ENCODE results near the gene SORBS1.

Gene SORBS1

DNA sequence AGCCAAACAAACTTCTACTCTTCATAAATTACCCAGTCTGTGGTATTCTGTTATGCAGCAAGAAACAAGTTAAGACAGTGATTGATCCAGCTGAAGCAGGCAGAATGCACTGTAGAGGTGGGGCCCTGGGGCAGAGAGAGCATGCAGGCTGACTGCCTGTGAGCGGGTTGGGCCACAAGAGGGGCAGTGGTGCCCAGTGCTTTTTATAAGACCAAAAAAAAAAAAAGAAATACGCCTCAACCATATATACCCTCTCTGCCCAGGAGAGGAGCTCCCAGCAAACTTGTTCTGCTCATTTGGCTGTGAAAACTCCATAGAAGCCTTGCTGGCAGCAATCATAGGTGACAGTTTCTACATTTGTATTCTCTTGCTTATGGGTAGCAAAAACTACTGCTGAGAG lies 104.7 kb downstream of the SORBS1 start:
- DNase-seq, result no peak

DNA sequence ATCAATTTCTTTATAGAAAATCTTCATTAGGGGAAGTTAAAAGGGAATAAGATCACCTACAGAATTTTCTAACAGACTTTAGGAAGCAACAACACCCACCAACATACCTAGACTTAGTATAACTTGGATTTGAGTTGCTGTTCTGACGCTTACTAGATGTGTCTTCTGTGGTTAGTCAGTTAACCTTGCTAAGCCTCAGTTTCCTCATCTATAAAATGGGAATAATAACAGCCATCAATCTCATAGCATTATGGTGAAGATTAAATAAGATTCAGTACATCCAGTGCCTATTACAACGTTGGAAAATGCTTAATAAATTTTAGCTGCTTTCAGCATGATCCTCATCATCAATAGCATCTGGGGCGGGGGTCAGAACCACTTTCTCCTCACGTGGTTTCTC lies 106.2 kb downstream of the SORBS1 start:
- DNase-seq, result no peak

DNA sequence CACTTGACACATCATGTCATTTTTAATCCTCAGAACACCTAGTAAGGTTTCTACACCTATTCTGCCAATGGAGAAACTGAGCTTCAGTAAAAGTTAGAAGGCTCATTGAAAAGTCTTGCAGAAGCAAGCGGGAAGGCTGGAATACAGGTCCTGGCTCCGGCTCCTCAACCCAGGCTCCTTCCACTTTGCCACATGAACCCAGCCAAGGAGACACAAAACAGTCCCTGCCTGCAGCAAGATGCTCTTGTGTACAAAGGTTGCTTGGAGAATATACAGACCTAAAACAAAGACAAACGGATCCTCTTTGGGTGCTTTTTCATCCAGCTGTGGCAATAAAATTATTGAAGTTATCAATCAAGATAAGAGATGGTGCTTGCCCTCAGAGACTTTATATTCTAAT lies 106.8 kb downstream of the SORBS1 start:
- no peak for DNase-seq

DNA sequence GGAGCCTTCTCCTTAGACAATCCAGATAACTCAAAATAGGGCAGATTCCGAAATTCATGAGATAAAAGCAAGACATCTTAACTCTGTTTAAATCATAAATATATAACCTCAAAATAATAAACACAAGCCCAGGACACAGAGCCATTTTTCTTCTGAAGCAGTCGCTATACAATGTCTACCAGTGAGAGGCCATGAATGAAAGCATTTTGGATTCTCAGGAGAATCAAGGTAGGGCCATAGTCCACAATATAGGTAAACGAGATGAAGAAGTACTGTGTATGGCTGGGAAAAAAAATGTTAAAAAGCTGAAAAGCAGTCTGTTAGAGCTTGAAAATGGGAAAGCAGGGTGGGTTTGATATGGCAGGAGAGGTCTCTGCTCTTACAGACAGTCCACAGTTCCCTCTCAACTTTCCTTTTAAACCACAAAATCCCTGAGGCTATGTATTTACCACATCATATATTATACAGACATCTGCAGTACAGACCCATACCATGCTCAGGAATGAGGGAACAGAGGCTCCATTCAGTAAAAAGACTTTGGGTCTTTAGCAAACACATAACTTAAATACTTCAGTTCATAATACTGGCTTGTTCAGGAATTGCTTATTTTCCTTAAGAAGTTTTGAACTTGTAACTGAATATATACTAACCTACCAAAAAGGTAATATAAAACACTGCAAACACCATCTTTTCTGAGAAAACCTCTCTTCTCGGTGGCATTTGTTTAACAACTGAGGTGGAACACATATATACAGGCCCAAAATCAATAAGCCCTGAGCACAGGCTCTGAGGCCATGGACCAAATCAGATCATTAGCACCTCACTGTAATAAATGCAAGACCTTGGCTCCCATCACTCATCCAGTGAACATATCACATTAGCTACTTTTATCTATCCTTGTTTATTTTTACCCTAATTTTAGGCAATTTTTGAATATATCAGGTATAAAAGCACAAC lies 109.3 kb downstream of the SORBS1 start:
- no peak for DNase-seq

DNA sequence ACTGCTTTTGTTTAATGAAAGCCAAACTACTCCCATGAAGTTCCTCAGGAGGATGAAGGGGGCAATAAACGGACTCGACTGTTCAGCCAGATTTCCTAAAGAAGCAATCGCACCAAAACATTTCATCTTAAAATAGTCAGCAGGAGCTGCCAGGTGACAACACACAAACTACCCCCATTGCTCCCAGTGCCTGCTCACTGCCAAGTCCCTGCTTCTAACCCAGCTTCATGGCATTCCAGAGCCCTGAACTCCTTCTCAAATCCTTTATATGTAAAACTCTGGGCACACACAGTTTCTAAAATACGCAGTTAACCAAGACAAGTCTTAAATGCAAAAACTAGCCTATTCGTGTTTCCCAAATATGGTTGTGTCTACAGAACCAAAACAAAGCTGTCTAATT lies 110.0 kb downstream of the SORBS1 start:
- DNase-seq, result no peak

DNA sequence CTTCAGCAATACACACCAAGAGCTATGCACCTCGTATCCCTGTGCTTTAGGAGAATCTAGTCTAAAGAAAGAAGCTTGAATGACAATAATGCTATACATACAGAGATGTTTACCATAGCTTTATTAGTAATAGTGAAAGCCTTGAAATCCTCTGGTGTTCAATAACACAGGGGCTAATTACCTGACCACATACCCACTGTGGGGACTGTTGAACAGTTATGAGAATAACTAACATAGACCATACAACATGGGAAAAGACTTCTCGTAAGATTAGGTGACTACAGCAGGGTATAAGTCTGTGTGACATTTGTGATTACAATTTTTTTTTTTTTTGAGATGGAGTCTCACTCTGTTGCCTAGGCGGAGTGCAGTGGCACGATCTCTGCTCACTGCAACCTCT lies 111.0 kb downstream of the SORBS1 start:
- no peak for DNase-seq

DNA sequence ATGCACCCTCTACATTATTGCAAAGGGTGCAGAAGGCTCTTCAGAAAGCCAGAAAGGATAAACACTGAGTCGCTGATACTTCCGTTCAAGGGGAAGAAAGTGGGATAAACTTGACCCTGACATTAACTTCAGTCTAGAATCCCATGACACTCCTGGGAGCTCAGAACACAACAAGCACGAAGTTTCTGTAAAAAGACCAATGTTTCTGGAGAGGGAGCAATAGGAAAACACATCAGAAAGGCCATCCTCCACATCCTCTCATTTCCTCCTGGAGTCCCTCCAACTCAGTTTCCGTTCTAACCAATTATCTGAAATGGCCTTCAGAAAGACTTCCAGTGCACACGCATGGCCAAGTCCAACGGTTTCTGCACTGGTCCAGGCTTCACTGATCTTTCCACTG lies 113.5 kb downstream of the SORBS1 start:
- no peak for DNase-seq

DNA sequence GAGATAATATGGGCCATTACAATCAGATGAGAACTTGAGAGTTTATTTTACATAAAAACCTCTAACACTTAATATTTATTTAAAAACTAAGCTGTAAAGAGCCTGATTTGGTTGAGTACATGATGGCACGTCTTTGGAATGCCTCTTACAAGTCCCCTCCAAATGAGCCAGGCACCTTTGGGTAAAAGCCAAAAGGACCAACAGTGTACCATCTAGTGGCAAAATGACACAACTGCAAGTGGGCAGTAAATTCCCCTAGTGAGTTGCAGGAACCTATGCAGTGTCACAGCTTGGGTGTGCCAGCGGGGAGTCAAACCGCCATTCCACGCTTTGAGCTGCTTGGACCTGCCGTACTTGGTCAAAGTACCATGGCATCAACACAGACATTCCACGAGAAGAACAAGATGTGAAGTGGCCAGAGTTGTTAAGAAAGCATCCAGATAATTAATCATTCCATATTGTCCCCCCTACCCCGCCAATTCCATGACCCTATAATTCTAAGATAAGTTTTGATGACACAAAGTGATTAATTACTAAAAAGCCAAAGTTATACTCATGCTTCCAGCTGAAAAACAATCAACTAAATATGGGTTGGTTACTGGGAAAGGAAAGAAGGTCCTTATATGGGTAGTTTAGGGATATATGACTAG lies 115.2 kb downstream of the SORBS1 start:
- peak; percentile 63 for DNase-seq

DNA sequence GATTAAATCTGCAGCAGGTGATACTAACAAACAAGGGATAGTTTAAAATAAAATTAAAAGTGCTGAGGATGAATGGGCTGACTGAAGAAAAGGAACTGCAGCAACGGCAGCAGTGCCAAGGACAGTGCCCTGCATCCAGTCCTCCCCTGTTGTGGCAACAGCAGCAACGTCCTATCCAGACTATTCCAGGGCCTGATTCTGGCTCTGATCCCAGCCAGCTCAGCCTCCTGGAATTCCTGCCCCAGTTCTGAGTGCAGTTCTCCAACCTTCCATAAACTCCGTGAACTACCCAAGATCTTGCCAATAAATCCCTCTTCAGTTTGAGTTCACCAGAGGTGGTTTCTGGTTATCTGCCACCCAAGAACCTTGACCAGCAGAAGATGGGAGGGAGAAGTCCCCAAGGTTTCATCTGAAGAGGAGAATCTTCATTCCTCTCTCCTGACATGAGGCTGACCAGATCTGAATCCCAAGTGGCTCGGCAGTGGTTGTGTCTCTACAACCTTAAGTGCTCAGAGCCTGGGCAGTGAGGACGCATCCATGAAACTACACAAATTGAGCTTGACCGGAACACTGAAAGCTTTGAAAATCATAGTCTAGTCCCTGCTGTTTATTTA lies 115.8 kb downstream of the SORBS1 start:
- DNase-seq, result no peak

DNA sequence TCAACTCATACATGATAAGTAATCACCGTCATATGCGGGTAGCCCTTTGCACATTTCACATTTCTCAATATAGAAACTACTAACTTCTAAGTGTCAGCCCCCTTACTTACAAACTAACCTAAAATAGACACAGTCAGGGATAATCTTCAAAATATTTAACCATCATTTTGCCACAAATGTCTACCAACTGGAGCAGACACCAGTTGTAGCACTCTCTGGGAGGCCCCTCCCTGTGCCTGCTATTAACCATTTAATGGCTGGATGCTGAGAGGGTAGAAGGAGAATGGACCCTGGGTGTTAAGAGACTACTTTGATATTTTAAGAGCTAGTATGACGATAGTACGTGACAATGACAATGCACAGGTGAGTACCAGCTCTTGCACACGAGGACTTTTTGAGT lies 116.4 kb downstream of the SORBS1 start:
- DNase-seq, result no peak

DNA sequence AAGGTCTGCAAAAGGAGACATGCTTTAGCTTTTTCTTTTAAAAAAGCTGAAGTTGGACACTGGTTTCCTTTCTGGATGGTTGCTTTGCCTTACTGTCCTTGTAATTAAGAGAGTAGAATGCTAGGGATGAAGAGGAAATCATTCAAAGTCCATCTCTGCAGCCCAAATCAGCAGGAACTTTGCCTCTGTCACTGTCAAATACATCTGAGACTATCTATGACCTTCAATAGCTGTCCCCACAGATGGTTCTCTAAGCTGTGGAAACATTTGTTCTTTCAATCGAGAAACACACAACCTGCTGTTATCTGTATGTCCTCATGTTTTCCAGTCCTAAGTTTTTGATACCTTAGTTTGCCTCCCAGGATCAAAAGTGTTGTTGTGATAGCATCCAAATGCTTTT lies 117.5 kb downstream of the SORBS1 start:
- no peak for DNase-seq

DNA sequence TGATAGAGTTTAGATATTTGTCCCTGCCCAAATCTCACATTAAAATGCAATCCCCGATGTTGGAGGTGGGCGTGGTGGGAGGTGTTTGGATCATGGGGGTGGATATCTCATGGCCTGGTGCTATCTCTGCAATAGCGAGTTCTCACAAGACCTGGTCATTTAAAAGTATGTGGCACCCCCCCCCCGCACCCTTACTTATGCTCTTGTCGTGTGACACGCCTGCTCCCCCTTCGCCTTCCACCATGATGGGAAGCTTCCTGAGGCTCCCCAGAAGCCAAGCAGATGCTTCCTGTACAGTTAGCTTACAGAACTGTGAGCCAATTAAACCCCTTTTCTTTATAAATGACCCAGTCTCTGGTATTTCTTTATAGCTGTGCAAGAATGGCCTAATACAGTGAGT lies 118.8 kb downstream of the SORBS1 start:
- DNase-seq, result no peak

DNA sequence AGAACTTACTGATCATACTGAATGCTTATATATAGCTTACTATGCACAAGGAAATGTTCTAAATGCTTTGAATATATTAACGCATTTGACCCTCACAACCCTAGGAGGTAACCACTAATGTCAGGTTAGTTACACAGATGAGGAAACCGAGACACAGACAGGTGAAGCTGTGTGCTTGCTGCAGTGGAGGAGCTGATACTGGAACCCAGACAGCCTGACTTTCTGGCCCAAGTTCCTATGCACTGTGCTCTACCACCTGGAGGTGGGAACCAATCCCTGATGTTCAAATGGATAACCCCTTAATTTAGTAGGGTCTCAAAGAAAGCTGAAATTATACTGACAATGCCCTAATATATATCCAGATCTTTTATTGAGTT lies 119.6 kb downstream of the SORBS1 start:
- DNase-seq, result no peak

DNA sequence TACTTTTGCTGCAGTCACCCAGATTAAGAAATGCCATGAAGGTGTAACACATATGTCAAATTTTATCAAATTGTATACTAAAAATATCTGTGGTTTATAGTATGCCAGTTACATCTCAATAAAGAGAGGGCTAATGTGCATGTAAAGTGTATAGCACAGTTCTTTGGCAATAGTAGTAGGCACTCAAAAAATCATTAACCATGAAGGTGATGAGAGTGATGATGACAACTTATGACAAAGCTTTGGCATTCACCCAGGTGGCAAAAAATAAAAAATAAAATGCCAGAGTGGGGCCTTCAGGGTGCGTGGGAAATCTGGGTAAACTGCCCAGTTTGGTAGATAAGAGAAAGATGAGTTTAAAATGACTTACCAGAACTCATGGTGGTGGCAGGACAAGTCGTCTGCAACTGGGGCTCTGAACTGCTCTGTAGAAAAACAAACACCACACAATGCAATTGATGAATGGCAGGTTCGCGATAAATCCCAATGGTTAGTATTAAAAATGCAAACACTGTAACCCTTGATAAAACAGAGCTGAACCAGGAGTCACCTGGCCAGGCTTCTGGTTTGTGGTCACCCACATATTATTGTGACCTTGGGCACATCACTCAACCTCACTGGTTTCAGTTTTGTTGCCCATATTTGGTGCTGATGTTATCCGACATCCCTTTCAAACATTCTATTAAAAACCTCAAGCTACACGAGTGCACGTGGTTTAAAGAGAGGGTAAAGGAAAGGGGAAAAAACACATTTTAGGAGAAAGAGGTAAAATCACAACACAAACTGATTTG lies 120.2 kb downstream of the SORBS1 start:
- DNase-seq, result no peak

DNA sequence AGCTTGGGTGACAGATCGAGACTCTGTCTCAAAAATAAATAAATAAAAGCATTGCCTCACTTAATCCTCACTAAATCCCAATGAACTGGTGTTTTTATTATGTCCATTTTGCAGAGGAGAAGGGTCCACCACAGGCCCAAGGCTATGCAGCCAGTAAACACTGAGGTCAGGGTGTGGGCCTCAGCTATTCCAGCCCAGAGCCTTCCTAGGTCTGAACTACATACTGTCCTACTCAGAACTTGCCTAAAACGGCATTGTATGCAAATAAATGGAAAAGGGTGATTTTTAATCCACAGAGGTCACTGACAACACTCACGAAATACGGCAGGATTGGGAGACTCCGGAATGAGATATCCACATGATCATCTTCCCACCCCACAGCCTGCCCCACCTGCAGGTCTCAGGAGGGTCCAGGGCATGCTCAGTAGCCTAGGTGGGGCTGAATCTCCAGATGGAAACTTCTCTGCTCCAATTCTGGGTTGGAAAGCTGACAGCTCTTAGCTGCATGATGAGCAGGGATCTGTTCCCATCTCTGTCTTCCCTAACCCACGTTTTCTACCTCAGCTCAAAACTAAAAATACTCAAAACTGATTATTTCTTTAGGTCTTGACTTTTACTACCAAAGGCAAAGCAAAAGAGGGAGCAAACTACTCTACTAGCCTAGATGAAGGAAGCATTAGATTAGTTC lies 121.0 kb downstream of the SORBS1 start:
- no peak for DNase-seq

DNA sequence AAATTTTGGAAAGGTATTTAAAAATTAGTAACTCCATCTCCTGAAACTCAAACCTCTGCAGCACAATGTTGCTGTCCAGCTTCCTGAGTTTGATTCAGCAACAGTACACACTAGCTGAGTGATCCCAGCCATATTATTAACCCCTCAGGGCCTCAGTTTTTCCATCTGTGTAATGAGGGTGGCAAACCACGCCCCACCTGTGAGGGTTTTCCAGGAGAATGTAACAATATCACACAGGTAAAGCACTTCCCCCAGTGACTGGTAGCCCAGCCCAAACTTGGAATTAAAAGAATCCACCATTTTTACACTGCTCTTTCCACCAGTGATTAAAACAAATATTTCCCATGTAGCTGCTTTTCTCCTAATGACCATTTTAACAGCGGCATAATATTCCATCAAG lies 122.4 kb downstream of the SORBS1 start:
- DNase-seq, result no peak

DNA sequence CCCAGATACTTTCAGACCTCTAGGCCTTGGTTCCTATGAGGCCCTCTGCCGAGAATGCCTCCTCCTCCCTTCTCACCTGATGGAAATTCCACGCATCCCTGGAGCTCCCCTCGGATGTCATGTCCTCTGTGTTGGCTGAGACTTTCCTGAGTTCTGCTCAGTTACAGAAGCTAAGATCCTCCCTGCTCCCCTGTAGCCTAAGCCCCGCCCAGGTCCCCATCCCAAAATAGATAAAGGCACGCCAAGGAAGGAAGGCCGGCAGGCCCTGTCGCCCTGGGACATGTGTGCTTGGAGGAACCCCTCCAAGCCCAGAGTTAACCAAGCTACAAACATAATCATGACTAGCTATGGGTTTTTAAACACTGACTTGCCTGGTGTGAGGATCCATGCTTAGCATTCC lies 123.5 kb downstream of the SORBS1 start:
- DNase-seq, result no peak

DNA sequence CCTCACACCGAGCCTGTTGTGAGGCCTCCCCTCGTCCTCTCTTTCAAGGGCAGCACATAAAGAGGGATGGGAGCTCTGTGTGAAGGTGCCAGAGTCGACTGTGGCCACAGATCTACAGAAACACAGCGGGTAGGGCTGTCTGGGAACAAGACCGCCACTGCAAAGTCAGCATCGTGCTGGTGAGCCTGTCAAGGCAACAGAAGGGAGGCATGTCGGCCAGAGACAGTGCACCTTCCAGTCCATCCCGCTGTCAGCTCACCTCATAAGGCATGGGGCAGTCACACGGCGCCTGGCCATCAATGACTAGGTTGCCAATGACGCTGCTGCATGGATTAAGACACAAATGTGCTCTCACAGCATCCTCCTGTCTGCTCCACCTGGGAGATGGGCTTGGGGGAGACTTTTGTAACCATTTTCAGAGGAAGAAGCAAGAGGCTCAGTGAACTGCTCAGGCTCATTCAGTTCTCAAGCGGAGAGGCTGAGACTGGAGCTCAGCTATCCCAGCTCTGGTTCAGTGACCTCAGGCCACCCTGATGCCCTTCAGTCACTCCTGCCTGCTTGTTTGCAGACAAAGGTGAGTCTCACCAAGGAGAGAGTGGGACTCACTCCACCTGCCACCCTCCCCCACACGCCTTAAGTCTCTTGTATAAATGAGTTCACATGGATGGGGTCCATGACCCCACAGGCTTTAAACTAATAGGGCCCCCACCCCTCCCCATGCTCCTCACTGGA lies 125.5 kb downstream of the SORBS1 start:
- DNase-seq, result no peak

DNA sequence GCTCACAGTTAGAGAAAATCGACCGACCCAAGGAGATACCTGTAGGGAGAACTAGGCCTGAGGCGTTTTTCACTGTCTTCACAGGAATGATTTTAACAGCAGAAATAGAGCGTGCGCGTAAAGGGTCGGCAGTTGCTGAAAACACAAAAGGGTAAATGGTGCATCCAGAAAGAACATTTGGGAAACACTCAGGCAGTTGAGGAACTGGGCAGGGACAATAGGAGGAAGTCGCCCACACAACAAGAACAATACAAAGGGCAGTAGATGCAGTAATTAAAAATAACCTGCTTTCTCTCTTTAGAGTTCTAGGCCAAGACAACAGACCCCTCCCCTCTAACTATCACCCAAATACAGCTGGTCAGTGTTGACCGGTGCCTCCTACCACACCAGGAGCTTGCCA lies 126.6 kb downstream of the SORBS1 start:
- DNase-seq, result peak; percentile 8

DNA sequence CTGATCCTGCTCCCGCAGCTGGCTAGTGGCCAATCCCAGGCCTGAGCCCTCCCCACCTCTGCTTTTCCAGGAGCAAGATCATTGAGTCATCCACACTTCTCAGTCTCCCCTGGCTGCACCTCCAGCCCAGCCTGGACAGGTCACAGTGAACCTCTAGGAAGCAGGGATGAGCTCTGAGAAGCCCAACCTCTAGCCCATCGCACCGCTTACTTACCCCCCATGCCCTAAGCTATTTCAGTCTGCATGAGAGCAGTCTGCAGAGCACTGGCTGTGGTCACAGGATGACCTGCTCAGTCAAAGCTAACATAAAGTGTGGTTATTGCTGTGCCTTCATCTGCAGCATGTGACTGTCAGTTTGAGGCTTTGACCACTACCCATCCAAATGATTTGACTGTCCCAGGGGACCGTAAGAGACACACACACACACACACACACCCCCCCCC lies 129.2 kb downstream of the SORBS1 start:
- DNase-seq, result no peak

DNA sequence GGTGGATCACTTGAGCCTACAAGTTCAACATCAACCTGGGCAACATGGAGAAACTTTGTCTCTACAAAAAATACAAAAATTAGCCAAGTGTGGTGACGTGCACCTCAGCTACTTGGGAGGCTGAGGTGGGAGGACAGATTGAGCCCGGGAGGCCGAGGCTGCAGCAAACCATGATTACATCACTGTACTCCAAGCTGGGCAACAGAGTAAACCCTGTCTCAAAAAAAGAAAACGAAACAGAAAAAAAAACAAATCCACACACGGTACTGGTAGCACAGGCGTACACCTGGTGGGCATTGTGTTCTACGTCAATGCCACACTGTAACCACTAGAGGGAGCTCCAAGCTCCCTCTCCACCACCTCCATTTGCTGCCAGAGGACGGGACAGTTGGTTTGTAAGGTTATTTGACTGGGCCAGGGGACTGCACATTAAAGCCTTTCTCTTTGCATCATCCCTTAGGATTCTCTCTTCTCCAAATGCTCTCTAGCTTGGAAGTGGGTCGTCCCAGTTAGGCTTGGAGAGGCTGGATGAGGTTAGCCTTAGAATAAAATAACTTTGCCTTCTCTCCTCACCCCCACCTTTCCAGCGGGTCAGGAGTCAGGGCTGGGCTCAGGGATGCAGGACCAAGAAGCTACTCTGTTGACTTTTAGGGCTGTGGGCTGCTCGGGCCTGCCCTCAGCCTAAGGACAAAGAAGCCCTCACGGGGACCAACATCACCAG lies 130.8 kb downstream of the SORBS1 start:
- peak; percentile 47 for DNase-seq

All from inflammatory macrophage treated with lipopolysaccharide for 4 hours (primary cell).